HG03025 (cell line): ENCODE measurements around the gene C1GALT1C1.
A peak's percentile ranks its signal among the peaks of the same experiment; 100 is the strongest.
"Not testable (repeated sequence)": the region's sequence is repeated elsewhere in the genome, so short reads cannot be mapped to it uniquely, and the experiment has no call there.

ENCODE experiments used
- ATAC-seq: cut with Tn5 transposase; IDR thresholded peaks from one replicate; pipeline ENCODE4 v1.9.1; 2021; ENCODE audit warnings: mild to moderate bottlenecking, moderate library complexity; ENCODE audit not compliant: unreplicated experiment, low FRiP score

C1GALT1C1 gene

GRCh38 chrX:120629667-120630537 is at the start of gene C1GALT1C1:
C1GALT1C1 (minus strand) TSS chrX:120630054; CDS start chrX:120627166, 2,888 bp downstream.
- ATAC-seq, result peak; percentile 90

GRCh38 chrX:120677004-120677652 is 47.3 kb upstream of the C1GALT1C1 start:
- ATAC-seq, result no peak

- no peak for ATAC-seq
Measured at GRCh38 chrX:120672841-120673530, 43.1 kb upstream of the C1GALT1C1 start.

GRCh38 chrX:120672389-120672788 is 42.5 kb upstream of the C1GALT1C1 start:
- ATAC-seq, result no peak

DNA sequence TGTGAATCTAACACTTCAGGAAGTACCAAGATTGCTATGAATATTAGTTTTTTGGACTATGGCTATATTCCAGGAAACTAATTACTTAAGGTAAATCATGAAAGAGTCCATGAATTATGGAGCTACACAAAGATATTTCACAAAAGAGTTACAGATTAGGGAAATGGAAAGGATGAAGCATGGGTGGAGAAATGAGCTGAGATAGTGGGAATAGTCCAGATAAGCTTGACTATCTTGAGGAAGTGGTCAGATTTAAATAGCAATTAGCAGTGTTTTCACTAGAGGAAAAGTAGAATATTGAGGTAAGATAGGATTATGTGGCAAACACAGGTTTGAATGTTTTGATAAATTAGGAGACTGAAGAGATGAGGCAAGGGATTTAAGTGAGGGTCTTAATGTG is 42.1 kb upstream of the C1GALT1C1 start:
- ATAC-seq, result no peak

DNA sequence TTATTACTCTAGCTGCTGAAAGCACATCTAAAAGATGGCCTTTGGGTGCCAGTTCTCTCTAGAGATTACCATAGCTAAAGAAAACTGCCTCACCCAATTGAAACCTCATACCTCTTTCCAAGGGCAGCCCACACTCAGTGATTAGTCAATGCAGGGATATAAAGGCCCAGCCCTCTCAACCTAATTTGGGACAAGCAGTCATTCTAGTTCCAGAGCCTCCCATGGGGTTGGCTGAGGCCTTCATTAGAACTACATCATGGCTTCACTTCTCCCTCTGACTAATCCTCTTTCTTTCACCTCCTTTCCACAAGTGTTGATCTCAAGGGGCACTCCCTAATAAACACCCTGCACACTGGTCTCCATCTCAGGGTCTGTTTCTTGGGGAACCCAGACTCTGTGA is 38.5 kb upstream of the C1GALT1C1 start:
- no peak for ATAC-seq

- ATAC-seq, result not testable (repeated sequence)
Measured at GRCh38 chrX:120664535-120664934, 34.7 kb upstream of the C1GALT1C1 start.

- ATAC-seq, result no peak
Measured at GRCh38 chrX:120664081-120664480, 34.2 kb upstream of the C1GALT1C1 start.

GRCh38 chrX:120662662-120663061 is 32.8 kb upstream of the C1GALT1C1 start:
- no peak for ATAC-seq

DNA sequence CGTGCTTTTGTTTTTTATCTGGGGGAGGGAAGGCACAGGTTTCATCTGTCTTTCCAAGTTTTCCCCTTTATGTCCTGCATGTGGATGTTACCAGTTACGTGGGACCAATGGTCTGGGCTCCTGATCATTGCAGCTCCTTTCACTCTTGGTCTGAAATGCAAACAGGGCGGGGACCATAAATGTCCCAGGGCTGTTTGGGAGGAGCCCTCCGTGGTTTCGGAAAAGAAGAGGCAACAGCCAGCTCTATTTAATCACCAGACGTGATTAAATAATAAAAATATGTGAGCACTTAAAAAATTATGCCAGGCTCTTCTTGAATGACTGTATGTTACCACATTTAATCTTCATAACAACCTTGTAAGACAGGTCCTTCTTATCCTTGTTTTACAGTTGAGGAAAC is 30.8 kb upstream of the C1GALT1C1 start:
- no peak for ATAC-seq

- ATAC-seq, result no peak
Measured at GRCh38 chrX:120653000-120653399, 23.1 kb upstream of the C1GALT1C1 start.

- ATAC-seq, result not testable (repeated sequence)
Measured at GRCh38 chrX:120652256-120652655, 22.4 kb upstream of the C1GALT1C1 start.

DNA sequence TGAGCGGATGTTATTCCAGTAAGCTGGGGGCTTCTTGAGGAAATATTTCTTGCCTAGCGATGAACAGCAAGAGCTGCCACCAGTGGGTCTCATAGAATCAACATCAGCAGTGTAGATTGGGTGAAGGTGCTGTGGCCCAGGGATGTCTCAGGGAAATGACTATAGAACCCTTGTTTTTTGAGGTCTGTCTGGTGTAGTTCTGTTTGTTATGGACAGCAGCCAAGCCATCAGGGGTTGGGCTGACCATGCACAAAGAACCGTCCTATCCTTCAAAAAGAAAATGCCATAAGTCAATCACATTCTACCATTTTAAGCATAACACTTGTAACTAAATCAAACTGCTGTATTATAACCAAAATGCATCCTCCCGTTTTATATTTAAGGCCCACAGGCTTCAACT is 17.3 kb upstream of the C1GALT1C1 start:
- ATAC-seq, result no peak

DNA sequence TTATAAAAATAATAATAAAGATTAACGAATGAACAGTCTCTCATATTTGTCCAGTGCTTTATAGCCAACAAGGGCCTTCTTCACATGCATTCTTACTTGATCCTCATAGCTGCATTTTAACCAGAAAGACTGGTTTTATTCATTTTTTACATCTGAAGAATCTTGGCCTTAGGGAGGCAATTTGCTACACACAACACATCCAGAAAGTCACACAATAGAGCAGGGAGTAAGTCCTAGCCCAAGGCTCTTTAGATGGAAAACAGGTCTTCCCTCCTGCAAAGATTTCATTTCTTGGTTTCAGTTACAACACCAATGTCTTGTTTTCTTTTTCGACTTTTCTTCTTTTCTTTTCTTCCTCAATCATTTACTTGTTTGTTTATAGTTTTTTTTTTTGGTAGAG is 13.0 kb upstream of the C1GALT1C1 start:
- no peak for ATAC-seq

- ATAC-seq, result no peak
Measured at GRCh38 chrX:120638619-120639018, 8.8 kb upstream of the C1GALT1C1 start.

DNA sequence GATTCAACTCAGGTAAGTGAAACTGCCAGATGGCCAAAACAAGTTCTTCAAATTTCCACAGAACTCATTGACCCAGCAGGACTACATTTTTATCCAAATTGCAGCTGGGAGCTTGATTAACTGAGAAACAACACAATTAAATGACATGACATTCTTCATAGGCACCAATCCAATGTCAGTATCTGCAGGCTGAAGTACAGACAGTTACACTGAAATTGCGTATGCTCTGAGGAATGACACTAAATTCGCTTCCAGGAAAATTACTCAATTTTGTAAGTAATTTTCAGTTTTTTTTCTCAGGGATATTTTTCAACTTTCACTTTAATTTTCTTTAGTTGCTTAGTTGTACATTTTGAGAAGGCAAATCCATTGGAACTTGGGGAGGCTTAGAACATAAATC is 4.5 kb downstream of the C1GALT1C1 start:
- ATAC-seq, result no peak

DNA sequence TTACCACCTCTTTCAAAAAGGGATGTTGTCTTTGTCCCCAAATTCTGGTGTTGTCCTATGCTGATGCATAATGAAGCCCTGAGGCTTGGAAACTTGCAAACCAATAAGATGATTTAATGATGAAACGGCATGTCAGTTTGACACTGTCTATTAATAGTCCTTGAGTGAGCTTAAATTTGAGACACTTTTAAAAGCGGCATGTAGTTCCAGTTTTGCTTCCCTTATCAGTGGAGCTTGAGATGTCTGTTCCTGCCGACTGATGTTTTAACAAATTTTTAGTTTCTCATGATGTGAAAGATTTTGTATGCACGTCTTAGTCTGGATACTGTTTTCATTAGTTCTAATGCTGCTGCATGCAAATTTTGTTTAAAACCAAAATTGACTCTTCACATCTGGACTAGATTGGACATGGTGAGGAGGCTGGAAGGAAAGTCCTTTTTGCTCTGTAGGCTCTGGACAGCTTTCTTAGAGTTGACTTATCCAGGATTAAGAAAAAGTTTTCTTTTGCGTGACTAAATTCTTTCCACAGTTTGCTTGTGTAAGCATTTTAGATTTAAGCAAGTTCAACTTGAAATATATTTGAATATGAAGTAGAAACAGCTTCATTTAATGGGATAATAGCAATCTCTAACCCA is 11.7 kb downstream of the C1GALT1C1 start:
- no peak for ATAC-seq

GRCh38 chrX:120614816-120615215 is 15.0 kb downstream of the C1GALT1C1 start:
- ATAC-seq, result no peak

- ATAC-seq, result no peak
Measured at GRCh38 chrX:120612086-120612485, 17.8 kb downstream of the C1GALT1C1 start.

DNA sequence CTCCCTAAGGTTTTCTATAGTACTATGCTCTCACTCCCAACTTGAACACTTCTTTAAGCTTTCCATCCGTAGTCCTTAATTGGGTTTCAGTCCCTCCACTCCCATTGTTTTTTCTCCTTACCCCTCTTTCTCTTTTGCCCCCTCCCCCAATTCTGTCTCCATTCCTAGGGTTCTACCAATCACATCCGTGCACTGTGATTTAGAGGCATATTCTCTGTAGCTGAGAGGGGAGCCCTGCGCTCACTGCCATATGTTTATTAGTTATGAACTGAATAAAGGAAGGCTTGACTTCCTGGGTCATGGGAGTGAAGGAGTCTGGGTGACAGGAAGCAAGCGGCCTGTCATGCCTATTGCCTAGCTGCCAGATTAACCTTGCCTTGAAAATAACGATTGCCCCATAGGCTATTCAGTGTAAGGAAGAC is 25.5 kb downstream of the C1GALT1C1 start:
- ATAC-seq, result no peak
